NOMO-1 treated with dmso at 0.1 percent for 144 hours (cell line): ENCODE data around the gene UNC13B.
"Not testable (repeated sequence)": the region's sequence is repeated elsewhere in the genome, so short reads cannot be mapped to it uniquely, and the experiment has no call there.

Source experiments
- DNase-seq: peaks from one replicate; lab custom pipeline; 2025; ENCODE audit not compliant: unreplicated experiment; lab: John Stamatoyannopoulos, UW

Gene UNC13B

DNA sequence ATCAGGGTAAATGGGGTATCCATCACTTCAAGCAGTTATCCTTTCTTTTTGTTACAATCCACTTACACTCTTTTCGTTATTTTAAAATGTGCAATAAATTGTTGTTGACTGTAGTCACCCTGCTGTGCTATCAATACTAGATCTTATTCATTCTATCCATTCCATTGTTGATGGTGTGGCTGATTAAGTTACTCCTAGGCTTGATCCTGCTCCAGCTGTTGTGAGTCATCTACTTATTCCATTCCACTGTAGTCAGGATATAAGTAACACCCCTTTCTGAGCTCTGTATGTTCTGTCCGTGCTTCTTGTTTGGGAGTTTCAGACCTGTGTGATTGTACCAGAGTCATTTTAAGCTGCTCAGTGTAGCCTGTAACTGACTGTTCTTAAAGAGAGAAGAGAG, 205.6 kb downstream of the UNC13B start:
- no peak for DNase-seq

DNA sequence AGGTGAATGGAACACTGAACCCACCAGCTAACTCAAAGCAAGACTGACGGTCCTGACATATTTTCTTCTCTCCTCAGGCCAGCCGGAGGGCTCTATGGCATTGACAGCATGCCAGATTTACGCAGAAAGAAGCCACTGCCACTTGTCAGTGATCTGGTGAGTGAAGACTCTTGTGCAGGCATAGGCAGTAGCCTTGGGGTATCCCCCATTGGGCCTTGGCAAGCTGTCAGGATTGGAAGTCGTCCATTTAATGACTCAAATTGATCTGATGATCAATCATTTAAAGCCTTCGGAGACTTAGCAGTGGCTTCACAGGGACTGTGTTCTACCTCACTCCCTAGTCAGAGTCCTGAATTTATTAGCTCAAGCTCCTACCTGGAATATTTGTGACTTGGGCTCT, 208.4 kb downstream of the UNC13B start:
- no peak for DNase-seq

DNA sequence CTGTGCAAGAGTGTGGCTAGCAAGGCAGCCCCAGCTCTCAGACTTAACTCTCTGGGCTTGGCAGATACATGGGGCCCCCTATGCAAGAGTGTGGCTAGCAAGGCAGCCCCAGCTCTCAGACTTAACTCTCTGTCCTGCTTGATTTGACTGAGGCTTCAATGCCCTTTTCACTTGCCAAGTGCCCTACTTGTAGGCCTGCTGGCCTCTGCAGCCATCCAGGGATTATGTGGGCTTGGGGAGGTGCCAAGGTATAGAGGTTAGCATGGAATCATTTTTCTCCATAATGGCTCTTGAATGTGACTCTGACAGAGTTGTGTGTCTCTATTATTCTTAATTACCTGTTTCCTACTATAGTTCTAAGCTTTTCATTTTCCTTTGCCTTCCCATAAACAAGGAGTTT, 212.6 kb downstream of the UNC13B start:
- no peak for DNase-seq

DNA sequence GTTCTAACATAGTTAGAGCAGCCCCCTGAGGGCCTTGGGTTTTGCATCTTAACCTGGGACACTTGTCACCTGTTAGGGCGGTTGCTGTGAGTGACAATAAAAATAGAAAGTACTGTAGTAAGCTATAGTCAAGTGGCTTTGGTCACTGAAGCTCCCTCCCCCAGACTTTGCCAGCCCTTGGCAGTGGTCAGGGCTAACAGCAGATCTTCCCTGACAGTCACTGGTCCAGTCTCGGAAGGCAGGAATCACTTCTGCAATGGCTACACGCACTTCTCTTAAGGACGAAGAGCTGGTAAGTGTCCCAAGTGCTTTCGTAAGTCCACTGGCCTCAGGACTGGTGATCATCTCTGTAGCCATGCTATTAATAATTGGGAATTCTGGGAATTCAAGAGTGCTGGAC, 213.1 kb downstream of the UNC13B start:
- DNase-seq = no peak

DNA sequence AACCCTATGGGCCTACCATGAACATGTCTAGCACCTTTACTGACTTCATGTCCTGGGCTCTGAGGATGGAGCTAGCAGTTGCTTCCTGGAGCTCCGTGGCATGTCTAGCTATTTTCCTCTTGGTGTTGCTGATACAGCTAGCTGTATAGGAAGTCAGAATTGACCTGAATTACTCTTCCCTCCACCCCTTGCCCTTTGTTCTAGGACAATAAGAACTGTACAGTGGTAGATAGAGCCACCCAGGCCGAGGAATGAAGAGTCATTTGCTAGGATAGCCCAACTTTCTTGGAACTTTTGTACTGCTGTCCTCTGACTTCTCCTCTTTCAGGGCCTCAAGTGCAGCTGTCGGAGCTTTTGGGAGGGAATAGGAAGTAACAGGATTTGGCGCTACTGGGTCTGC, 218.2 kb downstream of the UNC13B start:
- DNase-seq = no peak

DNA sequence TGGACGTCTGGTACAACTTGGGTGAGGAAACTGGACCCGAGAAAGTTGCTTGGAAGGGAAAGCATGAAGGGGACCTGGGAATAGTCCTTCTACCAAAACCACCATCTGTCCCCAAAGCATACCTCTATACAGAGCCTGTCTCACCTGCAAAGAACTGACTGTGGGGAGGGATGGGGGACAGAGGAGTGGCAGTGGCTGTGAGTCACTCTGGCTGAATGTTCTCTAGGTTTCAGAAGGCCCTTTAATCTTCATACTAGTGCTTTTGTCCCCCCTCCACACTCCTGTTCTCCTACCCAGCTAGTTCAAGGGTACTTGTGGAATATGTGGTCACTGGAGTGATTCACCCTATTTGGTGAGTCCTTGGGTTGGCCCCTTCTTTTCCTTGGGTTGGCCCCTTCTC, 218.8 kb downstream of the UNC13B start:
- no peak for DNase-seq

DNA sequence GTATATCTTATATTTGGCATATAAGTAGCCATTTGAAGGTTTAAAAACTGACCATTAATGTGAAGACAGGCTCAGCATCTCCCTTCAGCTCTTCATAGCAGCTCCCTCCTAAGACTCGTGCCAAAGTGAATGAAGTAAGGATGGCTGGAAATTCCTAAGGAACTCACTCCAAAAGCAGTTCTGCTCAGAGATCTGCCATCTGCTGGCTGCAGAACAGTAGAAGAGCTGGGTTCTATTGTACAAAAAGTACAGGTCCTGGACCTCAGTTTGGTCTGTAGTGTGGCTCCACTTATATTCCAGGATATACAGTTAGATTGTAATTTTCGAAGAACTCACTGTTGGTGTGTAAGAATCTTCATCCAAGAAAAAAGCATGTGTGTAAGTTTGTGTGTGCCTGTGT, 223.2 kb downstream of the UNC13B start:
- DNase-seq = no peak

DNA sequence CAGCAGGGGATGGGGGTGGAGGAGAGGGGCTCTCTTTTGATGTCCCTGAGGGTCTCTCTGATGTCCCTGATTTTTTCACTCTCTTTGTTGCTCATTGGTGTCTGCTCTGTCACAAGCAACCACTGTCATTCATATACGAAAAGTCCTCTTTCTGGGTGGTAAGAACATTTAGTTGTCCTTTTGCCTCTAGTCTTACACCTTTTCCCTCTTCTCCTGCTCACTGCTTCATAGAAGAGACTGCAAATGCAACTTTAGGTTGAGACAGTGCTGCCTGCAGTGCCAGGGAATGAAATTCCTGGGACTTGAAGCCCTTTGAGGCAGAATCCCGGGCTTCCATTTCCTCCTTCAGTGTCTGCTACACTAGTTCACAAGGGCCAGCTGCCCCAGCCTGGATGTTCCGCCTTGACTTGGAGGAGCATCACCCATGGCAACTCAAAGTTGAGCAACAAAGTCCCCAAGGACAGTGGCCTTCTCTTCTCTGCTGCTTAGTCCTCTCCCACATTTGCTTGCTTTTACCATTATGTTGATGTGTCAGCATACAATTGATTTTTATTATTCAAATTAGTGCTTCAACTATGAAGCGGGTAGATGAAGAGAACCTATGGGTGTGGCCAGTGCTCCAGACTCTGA, 233.4 kb downstream of the UNC13B start:
- no peak for DNase-seq

DNA sequence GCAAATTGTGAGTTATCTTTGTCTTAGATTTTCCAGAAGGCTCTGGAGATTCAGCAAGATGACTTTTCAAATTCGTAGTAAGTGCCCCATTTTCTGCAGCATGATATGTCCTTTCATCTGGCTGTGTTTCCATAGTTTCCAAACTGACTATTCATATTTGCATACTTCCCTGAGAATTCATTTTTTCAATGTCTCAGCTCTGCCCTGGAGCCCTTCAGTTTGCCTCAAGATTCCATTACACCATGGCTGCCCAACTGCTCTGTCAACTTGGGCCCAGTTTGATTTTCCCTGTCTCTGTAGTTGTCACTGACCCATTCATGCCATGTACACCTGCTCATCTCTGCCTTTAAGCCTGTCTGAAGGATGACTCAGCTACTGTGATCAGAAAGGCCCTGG, 233.9 kb downstream of the UNC13B start:
- no peak for DNase-seq

DNA sequence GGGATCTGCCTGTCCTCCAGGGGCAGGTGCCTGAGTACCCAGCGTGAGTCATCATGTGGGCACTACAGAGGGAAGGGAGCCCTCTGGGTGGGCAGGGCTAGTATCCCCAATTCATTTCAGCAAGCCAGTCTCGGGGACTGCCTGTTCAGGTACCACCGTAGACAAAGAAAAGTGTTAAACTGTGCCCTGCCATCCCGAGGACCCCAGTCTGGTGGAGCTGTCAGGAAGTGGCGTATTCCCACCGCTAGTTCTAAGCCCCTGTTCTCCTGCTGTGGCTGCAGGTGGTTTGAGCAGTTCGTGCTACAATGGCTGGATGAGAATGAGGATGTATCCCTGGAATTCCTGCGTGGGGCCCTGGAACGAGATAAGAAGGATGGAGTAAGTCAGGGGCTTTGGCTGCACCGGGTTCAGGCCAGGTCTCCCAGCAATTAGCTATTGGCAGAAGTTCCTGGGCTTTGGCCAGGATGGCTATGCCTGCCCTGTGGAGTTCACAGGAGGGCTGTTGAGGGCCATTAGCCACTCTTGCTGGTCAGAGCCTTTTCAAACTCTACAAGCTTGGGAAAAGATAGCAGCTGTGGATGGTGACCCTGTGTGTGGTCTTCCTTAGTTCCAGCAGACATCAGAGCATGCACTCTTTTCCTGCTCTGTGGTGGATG, 234.9 kb downstream of the UNC13B start:
- no peak for DNase-seq

DNA sequence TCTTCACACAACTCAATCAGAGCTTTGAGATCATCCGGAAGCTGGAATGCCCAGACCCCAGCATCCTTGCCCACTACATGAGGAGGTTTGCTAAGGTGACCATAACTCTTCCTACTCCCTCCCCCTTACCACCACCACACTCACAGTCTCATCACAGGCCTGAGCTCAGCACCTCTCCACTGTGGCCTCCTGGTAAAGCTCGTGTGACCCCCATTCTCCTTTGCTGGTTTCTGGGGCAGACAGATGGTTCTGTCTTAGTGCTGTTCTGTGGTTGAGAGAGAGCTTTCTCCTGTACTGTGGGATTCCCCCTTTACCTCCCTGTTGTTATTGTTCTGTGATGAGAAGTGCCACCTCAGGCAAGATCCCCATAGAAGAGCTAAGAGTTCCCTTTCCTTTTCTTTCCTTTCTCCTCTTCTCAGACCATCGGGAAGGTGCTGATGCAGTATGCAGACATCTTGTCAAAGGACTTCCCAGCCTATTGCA, 235.4 kb downstream of the UNC13B start:
- no peak for DNase-seq

DNA sequence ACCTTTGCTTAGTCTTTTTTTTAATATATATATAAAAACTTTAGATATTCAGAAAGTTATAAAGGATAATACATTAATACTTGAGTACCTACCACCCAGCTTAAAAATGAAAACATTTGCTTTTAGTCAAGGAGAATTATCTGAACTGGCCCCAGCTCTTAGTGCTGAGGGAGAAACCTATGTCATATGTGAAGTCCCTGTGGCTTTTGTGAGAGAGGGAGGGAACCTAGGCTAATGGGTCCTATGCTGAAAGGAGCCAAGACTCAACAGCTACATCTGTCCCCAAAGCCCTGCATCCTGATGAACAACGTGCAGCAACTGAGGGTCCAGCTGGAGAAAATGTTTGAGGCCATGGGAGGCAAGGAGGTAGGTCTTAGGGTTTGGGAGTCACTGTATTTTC, 236.1 kb downstream of the UNC13B start:
- DNase-seq = no peak

DNA sequence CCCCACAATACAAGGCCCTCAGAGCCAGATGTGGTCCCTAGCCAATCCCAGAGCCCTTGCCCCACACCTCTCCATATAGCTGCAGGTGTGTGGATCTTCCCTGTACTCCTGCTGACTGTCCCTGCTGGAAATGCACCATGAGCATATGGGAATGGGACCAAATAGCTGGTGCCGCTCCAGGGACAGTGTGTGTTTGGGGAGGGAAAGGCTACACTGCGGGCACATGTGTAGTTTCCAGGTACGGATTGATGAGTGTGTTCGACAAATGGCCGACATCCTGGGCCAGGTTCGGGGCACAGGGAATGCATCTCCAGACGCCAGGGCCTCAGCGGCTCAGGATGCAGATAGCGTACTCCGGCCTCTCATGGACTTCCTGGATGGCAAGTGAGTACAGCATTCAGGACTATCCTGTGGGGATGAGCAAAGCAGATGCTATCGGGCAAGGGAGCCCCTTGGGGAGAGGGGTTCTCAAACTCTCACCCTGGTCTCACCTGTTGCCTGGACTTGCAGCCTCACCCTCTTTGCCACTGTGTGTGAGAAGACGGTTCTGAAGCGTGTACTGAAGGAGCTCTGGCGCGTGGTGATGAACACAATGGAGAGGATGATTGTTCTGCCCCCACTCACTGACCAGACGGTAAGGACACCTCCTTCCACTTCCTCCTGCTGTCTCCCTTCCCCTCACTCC, 237.0 kb downstream of the UNC13B start:
- no peak for DNase-seq

DNA sequence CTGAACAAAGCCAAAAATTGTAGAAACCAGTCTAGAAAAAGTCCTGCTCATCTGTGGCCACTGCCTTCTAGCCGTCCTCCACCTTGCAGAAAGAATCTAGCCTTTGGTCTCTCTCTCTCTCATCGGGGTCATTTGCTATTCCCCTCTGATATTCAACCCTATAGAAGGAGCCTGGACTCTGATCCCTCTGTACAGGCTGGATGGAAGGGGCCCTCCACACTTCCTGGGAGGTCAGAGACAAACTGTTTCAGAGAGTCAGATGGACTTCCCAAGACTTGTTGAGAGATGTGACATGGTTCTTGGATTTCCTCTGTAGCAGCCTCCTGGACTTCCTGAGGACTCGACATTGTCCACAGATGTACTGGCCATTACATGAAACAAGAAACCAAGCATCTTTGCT, 243.1 kb downstream of the UNC13B start:
- no peak for DNase-seq

DNA sequence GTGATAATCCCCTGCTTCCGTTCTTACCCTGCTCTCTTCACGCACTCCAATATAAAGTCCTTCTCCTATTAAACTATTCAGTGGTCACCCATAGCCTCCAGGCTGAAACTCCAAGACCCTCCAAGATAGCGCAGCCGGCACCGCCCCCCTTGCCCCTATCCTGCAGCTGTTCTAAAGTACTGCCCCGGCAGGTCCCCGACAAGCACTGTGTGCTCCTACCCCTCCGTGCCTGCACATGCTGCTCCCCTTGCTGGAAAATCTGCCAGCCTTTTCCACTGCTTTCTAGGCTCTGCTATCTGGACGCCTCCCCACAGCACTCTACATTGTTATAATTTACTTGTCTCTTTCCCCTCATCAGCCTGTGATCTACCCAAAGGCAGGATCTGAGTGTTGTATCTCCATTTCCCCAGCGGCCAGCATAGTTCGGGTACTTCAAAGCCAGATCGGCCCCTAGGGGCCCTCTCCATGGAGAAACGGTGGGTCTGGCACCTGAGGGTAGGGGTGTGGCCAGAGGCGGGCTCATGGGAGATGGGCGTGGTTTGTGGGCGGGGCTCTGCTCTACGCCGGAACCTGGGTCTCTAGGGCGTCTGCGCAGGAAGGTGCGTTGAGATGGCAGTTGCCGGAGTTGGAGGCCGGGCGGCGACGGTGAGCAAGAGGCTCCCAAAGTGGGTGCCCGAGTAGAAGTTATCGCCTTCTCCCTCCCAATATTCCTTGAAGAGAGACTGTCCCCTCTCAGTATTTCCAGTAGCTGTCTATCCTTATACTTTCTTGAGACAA, 244.6 kb downstream of the UNC13B start:
- no peak for DNase-seq

DNA sequence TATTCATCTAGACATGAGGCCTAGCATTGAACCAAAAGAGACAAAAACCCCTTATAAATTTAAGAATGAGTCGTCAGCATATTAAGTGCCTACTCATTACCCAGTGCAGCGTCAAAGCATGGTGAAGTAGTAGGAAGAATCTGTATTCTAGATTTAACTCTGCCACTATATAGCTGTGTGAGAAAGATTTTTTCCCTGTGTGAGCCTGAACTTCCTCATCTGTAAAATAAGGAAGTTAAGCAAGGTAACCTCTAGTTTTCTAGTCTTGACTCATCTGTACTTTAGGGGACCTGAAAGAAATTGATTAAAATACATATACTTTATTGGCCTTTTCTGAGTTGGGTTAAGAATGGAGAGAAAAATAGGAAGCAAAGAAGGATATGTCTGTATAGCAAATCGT, 246.0 kb downstream of the UNC13B start:
- DNase-seq = peak; percentile 48

DNA sequence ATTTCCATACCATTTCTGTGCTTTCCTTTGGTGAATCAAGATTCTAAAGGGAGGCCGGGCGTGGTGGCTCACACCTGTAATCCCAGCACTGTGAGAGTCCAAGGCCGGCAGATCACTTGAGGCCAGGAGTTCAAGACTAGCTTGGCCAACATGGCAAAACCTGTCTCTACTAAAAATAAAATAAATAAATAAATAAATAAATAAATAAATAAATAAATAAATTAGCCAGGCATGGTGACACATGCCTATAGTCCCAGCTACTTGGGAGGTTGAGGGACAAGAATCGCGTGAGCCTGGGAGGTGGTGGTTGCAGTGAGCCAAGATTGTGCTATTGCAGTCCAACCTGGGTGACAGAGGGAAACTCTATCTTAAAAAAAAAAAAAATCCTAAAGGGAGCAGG, 247.6 kb downstream of the UNC13B start:
- not testable (repeated sequence) for DNase-seq

DNA sequence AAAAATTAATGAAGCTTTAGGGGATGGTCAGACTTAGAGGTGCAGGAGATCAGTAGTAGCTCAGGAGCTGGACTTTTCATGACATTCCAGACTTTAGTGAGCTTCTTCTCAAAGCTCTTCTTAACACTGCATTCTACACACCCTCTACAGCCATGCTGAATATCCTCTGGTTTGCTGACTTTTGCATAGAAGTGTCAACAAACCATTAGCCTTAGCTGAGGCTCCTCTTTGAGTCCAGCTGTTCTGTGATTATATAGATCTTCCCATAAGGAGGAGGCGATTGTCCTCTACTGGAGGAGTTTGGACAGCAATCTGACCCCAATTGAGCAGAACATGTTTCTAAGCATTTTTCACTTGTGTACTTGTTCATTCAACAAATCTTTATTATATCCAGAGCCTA, 253.1 kb downstream of the UNC13B start:
- no peak for DNase-seq

DNA sequence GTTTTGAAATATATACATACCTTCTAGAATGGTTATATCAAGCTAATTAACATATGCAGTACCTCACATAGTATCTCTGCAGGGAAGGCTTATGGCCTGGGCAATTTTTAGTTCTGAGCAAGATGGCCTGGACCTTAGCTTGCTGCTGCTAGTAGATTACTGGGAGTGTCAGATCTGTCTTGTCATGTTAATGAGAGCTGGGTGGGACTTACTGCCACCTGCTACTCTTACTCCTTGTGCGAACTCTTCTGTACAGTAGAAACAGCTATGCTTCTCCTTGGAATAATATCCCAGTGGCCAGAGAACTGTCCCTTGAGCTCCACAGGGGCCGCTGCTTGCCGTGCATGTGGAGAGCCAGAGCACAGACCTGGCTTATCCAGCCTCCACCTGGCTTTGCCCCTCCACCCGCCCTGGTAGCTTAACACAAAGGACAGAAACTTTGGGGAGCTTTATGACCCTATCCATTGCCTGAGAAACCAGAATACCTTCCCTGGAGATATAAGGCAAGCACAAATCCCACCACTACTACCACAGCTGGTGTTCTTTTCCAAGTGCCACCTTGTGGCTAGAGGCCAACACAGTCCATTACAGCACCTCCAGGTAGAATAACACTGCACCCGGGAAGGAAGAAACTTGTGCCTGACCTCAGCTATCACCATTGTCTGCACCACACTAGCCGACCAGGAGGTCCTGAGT, 253.7 kb downstream of the UNC13B start:
- no peak for DNase-seq

DNA sequence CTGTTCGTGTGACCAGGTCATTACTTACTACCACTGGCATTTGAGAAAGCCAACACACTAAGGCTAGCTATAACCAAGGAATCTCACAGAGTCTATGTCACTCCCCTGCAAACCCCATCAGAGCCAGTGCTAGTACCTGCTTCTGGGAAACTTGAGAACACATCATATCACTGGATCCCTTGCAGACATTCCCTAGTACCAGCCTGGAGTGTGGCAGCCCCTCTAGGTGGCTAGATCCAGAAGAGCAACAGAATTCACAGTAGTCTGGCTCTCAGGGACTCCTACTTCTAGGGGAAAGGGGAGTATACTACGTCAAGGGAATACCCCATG, 254.3 kb downstream of the UNC13B start:
- DNase-seq = no peak

DNA sequence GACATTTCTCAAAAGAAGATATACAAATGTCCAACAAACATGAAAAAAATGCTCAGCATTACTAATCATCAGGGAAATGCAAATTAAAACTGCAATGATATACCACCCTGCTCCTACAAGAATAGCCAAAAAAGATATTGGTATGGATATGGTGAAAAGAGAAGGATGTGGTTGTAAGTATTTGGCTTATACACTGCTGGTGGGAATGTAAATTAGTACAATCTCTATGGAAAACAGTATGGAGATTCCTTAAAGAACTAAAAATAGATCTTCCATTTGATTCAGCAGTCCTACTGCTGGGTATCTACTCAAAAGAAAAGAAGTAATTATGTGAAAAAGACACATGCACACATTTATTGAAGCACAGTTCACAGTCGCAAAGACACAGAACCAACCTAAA, 260.5 kb downstream of the UNC13B start:
- DNase-seq = no peak
